ENCODE results near the gene CNOT6L.
A peak's percentile ranks its signal among the peaks of the same experiment; 100 is the strongest.
"Not testable (repeated sequence)": the region's sequence is repeated elsewhere in the genome, so short reads cannot be mapped to it uniquely, and the experiment has no call there.

The CNOT6L gene

DNA sequence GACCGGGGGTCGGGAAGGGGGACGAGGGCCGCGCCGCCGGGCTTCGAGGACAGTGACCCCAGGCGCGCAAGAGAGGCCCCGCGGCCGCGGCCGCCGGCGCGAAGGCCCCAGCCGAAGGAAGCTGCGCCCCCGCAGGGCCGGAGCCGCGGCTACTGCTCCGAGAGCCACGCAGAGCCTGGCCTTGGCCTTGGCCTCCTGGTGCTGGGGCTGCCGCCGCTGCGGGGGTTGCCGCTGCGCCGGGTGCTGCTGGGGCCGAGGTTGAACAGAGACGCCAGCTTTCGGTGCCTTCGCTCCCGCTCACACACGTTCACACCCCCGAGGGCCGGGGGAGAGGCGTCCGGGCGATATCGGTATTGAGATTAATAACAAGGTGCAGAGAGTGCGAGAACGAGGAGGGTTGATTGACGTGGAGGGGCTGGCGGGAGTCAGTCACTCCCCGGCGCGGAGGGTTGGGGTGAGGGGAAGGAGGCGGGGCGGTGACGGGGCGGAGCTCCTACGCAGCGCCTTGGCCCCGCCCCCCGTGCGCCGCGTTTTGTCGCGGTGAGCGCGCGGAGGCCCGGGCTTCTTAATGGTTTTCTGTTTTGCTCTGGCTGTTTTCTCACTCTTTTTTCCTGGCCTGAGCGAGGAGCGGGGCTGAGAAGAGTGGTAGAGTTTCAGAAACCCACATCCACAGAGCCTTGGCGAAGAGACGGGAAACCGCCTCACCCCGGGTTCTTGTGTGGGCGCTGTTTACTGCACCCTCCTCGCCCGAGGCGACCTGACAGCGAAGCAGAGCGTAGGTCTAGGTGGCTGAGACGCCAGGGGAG is 878 bp upstream of the CNOT6L start:
- DNase-seq: peak; percentile 95

DNA sequence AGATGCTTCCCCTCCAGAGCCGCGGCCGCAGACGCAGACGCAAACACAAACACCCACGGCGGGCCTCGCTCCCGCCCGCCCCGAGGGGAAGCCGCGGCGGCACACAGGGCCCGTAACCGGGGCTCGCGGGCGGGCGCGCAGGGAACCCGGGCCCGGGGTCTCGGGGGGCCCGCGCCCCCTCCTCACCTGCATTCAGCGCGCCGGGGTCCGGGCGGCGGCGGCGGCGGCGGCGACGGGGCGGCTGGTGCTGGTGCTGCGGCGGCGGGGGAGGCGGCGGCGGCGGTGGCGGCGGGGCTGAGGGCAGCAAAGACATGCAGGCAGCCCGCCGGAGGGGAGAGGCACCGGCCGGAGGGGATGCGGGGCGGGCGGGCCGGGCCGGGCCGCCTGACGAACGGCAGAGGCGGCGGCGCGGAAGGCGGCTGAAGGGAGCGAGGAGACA is 255 bp upstream of the CNOT6L start:
- no peak for DNase-seq

DNA sequence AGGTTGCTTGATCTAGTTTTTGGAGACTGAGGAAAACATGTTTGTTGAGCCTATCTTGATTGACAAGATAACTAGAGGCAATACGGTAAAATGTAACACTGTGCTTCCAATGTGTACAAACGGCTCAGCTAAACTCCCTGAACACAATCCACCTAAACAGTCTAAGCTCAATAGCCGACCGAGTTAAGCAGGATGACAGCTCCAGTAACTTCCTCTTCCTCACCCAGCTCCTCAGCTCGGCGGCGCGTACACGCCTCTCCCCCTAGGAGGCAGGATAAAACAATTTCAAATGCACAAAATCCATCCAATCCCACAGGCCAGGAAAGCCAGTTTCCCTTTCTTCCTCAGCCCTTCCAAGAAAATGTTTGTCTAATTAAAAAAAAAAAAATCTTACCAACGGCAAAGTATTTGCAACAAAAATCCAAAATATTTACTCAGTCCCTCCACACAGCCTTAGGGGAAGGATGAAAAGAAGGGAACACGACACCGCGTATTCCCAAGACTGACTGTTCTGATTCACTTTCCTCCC is 1.0 kb downstream of the CNOT6L start:
- DNase-seq: peak; percentile 59

DNA sequence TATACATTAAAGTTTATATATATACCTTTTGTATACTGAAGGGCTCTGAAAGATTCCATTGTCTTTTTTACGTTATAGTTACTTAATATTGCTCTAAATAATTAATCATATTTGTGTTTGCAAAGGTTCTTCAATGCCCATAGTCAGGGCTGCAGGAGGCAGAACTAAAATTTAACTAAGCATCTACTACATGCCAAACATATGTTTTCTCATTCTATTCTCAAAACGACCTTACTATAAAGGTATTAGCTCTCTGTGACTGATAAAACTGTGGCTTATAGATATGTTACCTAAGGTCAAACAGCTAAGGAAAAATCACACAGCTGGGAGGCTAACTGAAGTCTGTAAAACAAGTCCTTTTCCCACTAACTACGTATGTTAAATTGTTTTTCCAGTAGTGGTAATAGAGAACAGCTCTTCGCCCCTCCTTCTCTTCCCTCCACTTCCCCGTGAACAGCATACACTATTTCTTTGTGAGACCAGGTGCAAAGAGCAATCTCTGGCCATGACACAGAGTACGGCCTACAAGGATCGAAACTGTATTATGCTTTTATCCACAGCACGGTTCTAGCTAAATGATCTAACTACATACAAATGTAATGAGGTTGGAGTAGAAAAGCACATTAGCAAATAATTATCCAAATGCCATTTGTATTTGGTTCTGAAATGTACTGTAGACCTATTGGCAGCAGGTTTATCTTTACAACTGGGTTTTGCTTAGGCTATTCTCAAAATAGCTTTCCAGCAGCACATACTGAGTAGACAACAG is 1.7 kb downstream of the CNOT6L start:
- no peak for DNase-seq

DNA sequence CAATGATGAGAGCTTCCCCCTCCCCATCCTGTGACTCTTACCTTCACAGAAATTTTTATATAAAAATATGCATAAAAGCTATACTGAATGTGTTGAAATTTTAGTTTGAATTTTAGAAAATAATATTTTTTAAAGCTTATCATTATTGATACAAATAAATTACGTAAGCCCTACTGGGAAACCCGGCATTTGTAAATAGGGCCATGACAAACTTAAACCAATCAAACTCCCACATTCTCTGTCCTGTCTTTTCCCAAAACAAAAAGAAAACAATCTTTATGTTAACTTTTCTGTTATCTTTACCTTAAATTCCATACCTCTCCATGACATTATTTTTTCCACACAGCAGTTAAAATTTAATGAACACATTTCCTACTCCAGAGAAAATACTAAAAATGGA is 2.6 kb downstream of the CNOT6L start:
- no peak for DNase-seq

DNA sequence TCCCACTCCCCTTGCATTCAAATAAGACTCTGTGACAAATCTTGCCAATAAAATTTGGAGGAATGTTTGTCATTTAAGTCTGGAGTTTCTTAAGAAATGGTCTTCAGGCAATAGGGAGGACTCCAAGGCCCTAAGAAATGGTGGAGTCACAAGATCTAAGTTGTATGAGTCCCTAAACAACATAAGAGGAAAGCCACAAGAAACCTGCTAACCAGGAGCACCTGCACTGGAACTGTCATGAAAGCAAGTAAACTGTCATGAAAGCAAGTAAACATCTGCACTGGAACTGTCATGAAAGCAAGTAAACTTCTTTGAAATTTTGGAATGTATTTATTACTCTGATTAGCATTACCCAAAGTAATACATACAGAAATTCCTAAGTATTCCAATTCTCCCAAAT is 3.5 kb downstream of the CNOT6L start:
- no peak for DNase-seq

DNA sequence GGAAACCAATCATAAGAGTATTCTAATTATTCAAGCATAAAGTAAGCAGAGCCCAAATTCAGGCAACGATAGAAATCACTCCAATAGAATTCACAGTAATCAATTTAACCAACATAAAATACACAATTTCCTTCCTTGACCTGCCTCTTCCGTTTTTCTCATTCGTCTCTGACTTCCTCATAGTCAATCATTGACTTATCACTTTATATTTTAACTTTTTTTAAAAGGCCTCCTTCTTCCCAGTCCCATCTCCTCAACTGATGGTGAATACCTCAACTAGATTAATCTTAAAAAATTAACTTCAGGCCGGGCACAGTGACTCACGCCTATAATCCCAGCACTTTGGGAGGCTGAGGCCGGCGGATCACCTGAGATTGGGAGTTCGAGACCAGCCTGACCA is 13.3 kb downstream of the CNOT6L start:
- no peak for DNase-seq

DNA sequence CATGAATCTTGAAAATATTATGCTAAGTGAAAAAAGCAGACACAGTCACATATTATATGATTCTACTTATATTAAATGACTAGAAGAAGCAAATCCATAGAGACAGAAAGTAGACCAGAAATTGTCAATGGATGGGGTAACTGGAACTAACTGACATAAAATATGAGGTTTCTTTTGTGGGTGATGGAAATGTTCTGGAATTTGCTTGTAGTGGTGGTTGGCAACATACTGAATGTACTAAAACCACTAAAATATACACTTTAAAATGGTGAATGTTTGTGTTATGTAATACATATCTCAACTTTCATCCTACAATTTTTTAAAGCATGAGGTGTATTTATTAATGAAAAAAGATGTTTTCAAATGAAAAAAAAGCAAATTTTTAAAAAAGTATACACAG is 14.7 kb downstream of the CNOT6L start:
- DNase-seq: no peak

DNA sequence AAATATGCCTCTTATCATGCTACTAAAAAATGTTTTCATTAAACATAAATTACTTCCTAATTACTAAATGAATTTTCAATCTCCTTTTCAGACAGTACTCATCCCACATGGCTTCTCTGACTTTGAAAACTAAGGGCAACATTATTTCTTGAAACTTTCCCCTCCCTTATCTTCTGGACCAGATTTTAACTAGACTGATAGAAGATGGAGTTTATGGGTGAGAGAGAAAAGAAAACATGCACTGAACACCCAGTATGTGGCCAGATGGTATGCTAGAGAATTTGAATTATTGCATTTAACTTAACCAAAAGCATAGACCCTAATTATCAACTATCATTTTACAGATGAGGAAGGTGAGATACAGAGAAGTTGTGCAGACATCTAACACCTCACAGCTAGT is 16.8 kb downstream of the CNOT6L start:
- DNase-seq: no peak

DNA sequence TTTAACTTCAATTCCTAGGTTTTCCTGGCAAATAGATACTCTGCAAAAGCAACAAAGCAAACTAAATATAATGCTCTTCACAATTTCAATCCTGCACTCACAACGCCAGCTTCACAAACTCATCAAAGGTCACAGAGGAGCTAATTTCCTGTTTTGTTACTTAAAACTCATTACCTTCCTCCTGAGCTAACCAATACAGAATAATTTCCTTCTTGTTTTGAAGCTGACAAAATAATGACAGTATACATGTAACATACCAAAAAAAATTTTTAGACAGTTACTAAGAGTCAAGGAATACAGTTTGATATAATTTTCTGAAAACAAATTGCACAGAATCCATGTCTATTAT is 17.9 kb downstream of the CNOT6L start:
- no peak for DNase-seq

DNA sequence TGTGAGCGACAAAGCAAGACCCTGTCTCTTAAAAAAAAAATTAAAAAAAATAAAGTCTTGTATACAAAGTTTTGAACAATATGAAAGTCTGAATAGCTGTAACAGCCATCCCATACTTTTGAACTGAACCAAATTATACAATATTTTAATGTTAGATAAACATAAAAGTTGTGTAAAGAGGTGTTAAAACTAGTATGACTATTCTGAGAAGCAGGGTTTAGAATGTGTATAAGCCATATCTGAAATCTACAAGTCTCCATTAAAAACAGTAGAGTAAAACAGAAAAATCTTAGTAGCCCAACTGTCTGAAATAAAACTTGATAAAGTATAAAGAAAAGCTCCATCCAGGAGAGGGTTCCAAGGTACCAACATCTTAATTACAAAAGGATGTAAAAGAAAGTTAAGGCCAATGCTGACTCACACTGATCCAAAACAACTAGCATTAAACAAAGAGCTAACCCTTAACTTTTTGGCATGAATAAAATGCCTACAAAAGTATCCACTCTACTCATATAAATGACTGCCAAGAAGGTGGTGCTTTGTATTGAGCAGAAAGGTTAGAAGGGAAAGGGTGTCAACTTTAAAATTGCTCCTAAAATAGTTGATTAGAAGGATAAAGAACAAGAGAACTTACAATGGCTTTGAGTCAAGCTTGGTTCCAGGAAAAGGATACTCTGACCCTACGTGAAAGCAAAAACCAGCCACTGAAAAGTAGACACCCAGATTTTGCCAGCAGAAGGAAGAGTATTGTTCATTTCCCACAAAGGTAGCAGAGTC is 18.5 kb downstream of the CNOT6L start:
- no peak for DNase-seq

DNA sequence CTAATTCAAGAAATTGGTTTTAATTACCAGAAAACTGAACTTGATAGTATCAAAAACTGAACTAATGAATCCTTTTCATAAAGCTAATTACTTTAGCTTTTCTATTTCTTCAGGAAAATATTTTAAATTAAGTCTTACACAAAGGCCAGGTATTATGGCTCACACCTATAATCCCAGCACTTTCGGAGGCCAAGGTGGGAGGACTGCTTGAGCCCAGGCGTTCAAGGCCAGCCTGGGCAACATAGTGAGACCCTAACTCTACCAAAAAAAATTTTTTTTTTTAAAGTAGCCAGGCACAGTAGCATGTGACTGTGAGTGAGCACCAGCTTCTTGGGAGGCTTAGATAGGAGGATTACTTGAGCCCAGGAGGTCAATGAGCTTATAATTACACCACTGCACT is 19.1 kb downstream of the CNOT6L start:
- DNase-seq: no peak

DNA sequence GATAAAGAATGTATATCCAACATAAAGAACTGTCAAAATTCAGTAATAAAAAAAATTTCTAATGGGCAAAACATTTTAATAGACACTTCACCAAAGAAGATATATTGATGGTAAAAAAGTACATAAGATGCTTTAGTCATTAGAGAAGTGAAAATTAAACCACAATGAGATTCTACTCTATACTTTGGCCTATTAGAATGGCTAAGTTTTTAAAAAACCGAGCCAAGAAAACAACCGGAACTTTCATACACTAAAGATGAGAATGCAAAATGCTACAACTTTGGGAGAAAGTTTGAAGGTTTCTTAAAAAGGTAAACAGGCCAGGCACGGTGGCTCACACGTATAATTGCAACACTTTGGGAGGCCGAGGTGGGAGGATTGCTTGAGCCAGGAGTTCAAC is 20.8 kb downstream of the CNOT6L start:
- DNase-seq: no peak

DNA sequence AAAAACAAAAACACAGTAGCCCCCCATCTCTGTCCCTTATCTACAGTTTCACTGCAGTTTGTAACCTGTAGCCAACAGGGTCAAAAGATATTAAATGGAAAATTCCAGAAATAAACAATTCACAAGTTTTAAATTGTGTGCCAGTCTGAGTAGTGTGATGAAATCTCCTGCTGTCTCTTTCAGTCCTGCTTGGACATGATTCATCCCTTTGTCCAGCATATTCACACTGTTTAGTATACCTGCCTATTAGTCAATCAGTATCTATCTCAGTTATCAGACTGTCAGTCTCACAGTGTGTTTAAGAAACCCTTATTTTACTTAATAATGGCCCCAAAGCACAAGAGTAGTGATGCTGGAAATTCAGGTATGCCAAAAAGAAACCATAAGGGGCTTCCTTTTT is 21.9 kb downstream of the CNOT6L start:
- no peak for DNase-seq

DNA sequence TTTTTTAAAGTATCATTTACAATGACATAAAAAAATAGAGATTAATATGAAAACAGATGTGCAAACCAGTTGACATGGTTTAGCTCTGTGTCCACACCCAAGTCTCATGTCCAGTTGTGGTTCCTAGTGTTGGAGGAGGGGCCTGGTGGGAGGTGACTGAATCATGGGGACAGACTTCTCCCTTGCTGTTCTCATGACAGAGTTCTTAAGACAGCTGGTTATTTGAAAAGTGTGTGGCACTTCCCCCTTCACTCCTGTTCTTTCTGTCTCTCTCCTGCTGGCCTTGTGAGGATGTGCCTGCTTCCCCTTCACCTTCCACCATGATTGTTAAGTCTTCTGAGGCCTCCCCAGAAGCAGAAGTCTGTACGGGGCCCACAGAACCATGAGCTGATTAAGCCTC is 23.8 kb downstream of the CNOT6L start:
- no peak for DNase-seq

DNA sequence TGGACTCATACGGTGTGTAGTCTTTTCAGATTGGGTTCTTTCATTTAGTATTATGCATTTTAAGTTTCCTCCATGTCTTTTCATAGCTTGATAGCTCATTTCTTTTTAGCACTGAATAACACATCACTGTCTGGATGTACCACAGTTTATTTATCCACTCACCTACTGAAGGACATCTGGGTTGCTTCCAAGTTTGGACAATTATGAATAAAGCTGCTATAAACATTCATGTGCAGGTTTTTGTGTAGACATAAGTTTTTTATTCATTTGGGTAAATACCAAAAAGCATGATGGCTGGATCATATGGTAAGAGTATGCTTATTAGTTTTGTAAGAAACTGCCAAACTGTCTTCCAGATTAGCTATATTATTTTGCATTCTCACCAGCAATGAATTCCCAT is 29.0 kb downstream of the CNOT6L start:
- no peak for DNase-seq

DNA sequence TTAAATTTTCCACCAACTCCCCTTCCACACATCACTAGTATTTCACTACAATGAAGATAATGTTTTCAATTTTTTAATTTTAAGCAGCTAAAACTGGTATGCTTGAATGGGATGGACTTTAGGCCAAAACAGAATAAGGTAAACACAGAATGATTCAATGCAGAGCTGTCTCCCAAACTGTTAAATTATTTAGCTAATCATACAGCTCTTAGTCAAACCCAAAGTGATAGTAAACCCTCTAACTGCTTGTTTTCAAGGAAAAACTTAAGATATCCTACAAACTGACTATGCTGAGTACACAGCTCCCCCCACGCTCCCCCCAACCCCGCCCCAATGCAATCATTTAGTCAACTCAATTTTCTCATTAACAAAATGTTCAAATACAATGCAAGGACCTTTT is 30.2 kb downstream of the CNOT6L start:
- no peak for DNase-seq

DNA sequence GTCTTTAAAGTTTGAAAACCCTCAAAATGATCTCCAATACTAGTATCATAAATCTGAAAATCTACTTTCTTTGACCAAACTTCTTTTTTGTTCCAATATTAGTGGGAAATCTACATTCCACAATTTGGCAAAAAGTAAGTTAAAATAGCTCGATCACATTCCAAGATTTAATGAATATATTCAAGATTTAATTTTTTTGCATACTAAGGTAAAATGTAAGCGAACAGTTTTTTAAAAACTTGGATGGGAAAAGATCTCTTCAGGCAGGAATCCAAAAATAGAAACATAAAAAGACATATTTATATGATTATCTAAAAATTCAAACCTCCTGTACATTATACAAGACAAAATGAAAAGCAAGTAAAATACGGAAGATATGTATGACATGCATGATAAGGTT is 31.2 kb downstream of the CNOT6L start:
- DNase-seq: no peak

DNA sequence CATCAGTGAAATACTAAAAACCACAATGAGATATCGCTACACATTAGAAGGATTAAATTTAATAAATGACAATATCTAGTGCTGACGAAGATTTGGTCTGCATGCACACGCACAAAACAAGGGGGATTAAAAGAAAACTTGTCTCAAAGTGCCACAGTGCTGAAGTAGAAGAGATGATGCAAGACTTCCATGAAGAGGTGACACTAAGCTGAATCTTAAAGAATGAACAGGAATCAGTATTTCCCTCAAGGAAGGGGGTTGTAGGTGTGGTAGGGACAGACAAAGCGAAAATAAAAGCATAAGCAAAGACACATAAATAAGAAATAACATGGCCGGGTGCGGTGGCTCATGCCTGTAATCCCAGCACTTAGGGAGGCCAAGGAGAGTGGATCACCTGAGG is 33.5 kb downstream of the CNOT6L start:
- no peak for DNase-seq

DNA sequence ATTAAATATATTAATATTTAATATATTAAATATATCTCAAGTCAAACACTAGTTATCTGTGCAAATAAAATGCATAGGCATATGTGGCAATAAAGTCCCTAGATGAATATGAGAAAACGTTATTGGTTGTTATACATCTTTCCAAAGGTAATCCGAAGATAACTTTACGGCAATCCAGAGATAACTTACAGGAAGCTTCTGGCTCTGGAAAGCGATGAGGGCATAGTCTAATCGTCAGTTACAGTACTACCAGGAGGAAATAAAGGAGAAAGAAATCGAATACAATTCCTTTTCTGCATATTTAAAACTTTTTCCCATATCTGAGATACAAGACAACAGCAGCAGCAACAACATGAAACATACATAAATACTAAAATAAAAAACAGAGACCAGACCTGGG is 35.3 kb downstream of the CNOT6L start:
- DNase-seq: no peak

DNA sequence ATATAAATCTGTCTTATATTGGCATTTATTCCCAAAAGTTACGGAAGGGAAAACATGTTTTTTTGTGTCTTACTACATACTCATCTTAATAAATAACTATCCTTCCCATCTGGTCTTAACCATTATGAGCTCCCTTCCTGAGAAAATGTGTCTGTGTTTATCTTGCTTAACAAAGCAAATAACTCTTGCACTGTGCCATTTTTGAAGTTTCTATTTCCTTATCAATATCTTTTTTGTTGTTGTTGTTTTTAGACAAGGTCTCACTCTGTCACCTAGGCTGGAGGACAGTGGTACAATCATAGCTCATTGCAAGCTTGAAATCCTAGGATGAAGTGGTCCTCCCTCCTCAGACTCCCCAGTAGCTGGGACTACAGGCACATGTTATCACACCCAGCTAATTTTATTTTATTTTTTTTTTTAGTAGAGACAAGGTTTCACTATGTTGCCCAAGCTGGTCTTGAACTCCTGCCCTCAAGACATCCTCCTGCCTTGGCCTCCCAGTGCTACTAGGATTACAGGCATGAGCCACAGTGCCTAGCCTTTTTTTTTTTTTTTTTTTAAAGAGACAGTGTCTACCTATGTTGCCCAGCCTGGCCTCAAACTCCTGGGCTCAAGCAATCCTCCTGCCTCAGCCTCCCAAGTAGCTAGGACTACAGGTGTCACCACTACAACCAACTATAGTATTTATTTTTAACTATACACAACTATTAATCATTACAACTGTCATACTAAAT is 36.9 kb downstream of the CNOT6L start:
- peak; percentile 12 for DNase-seq

DNA sequence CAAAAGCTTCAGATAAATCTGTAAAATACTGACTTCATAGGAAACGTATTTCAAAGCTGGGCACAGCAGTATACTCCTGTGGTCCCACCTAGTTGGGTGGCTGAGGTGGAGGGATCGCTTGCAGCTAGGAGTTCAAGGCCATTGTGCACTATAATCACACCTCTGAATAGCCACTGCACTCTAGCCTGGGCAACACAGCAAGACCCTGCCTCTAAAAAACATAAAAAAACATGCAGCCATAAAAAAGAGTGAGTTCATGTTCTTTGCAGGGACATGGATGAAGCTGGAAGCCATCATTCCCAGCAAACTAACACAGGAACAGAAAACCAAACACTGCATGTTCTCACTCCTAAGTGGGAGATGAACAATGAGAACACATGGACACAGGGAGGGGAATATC is 38.4 kb downstream of the CNOT6L start:
- not testable (repeated sequence) for DNase-seq

All from CD4-positive, alpha-beta T cell treated with Interleukin-6 for 4 hours (primary cell).